HG02852 (cell line): ENCODE measurements around the gene IFNA10.
"Not testable (repeated sequence)": the region's sequence is repeated elsewhere in the genome, so short reads cannot be mapped to it uniquely, and the experiment has no call there.

ENCODE experiments used
- ATAC-seq: cut with Tn5 transposase; IDR thresholded peaks from one replicate; pipeline ENCODE4 v1.9.1; 2021; ENCODE audit warnings: mild to moderate bottlenecking, moderate library complexity; ENCODE audit not compliant: unreplicated experiment

The IFNA10 gene

DNA sequence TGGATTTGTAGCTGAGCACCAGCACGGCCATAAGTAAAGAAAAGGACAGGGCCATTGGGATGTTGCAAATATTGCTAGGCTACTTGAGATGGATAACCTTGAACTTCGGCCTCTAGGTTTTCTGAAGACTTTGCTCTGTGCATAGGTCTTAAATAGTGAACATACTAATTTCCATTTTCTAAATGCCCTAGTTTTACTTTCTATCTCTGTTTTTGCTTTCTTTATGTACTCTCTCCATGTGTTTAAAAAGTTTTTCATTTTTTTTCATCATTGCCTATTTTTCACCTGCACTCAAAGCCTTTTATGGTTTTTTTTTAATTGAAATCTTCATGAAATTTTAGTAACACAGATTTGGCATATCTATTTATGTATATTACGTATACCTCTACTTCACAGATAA, at the start of gene IFNA10:
IFNA10 (minus strand) TSS at position 101 of the 400 bp plus-strand sequence; CDS start at position 55, 46 bp downstream.
- not testable (repeated sequence) for ATAC-seq

GRCh38 chr9:21255538-21256212, 48.7 kb upstream of the IFNA10 start:
- ATAC-seq: no peak

DNA sequence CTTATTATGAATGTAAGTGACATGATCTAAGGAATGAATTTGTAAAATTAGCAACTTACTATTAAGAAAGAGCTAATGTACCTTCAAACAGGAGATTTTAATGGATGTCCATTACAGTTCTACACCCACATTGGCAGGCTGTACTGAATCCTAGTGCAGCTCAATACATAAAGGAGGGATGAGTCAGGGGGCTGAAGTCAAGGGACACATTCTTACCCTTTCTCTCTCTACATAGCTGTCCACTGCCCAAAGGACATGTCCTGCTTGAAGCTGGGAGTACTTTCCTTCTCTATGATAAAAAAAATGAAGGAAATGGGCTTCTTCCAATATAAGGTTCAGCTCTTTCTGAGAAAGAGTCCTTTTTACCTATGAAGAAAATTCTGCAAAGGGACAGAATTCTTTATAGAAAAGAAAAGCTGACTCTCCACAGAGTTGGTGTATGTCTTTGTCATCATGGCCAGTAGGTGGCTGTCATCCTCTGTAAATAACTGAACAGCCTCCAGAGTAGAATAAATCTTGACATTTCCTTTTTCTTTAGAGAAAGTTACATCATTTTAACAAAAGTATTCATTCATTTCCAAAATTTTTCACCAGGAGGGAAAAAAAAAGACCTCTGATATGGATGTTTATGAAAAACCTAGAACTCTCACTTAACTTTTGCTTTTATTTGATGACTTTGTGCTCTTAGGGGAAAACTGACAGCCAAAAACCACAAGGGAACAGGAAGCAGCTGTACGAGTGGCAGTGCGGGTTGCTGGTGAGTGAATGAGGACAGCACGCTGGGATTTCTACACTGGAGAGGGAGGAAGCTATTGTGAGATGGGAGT, 46.0 kb upstream of the IFNA10 start:
- peak; percentile 81 for ATAC-seq

DNA sequence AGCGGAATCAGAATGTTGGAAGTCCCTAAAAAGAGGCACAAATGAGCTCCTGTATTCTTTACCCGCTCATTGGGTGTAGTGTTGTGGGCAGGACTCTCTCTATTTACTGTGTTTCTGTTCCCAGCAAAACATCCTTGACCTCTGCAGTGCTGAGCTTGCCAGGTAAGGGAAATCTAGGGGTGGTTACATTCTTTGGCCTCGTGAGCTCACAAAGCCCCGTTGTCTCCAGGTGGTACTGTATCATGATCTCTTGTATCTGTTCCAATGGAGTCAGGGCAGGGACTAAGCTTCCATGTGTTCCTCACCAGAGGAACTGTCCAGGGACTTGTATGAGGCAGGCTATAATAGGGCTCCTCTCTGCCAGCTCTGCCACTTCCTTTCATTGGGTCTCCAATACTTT, 44.7 kb upstream of the IFNA10 start:
- ATAC-seq: no peak

DNA sequence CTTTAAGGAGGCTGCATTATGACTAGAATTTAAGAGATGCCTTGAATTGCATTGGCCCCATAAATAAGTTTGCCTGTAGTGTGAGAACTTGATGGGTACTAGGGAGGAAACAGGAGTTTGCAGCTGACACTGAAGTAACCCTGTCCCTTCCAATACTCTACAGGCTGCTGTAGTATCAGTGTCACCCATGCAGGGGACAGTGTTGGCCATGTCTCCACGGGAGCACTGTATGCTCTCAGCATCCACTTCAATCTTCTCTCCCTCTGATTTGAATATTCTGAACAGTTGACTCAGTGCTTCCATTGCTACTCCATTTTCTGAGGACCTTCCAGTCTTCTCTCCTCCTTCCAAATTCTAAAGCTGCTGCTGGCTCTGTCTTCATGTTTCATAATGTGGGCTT, 44.2 kb upstream of the IFNA10 start:
- no peak for ATAC-seq

DNA sequence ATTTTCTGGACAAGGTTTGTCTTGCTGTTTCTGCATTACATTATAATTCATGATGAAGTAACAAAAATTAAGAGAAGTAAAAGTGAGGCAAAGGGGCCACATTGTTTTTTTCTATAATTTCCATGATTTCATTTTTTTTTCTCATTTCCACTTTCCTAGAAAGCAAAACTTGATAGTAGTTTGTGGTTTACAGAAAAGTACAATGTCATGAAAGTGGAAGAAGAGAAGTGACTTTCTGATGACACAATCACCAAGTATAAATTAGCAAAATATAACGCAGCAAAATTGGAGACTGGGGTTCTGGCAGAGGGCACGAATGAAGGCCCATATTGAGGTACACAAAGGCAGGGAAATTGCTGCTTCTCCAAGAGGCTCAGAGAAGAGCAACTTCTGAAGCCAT, 37.9 kb upstream of the IFNA10 start:
- ATAC-seq: no peak

DNA sequence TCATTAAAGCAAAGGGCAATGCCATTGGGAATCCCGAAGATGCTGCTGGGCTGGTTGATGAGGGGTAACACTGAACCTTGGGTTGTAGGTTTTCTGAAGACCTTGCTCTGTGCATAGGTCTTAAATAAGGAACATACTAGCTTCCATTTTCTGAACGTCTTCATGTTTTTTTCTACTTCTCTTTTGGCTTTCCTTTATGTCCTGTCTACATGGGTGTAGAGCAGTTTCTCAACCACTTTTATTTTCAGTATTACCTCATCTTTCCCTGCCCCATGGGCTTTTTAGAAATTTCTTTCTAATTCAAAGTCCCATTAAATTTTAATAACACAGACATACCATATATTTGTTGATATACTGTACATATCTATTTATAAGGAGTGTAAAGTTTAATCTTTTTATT, 33.0 kb upstream of the IFNA10 start, which contains the start of gene IFNA14:
IFNA14 (minus strand) TSS at position 95 of the 400 bp plus-strand sequence; CDS start at position 25, 70 bp downstream.
- no peak for ATAC-seq

DNA sequence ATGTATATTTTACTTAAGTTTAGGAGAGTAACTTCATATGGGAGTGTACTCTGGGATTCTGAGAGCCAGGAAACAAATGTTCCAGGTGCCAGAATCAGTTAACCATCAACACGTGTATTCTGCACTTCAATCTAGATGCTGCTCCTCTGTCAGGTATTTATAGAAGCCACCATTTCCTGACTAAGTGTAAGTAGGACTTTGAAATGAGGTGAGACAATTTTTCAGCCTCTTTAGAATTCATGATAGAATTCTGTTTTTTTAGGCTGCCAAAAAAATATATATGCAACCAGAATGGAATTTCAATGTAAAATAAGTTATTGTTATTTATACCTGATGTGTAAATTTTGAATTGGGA, 29.4 kb upstream of the IFNA10 start:
- peak; percentile 6 for ATAC-seq

- peak; percentile 82 for ATAC-seq
These were observed 28.8 kb upstream of the IFNA10 start for GRCh38 chr9:21235468-21236359.

DNA sequence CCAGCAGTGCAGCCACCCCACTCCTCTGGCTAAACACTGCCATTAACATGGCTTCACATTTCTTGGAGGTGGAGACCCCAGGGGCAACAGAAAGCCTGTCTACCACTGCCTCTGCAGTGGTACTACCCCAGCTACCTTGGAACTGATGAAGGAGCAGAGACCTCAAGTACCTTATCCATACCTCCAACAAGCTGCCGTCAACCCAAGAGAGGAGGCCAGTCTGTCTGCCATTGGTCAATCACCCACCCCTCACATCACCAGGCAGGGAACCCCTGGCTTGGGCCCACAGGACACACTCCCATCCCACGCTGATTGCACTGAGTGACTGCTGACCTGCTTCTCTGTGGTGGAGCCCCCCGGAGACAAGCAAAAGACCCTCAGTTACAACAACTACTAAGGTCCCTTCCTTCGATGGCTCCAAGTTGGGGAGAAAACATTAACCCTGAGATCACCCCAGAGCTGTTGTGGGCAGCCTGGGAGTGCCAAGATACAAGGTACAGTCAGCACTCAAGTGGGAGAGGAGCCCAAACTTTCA, 27.3 kb upstream of the IFNA10 start:
- no peak for ATAC-seq

DNA sequence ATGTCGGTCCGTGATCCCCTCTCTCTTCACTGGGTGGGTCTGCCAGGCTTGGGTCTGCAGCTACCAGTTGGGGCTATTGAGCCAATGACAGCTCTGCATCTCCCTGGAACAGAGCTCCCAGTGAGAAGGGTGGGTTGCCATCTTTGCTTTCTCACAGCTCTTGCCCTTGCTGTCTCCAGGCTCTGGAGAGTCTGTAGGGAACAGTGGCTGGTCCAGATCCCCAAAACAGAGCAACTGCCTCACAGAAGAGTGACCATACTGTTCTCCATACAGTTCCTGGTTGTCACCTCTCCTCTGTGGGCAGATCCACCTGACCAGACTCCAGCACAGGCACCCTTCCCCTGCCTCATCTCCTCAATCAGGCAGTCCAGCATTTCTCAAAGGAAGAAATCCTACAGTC, 26.3 kb upstream of the IFNA10 start:
- ATAC-seq: no peak

DNA sequence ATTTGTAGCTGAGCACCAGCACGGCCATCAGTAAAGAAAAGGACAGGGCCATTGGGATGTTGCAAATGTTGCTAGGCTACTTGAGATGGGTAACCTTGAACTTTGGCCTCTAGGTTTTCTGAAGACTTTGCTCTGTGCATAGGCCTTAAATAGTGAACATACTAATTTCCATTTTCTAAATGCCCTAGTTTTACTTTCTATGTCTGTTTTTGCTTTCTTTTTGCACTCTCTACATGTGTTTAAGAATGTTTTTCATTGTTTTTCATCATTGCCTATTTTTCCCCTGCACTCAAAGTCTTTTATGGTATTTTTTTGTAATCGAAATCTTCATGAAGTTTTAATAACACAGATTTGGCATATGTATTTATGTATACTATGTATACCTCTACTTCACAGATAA, 21.2 kb upstream of the IFNA10 start, which contains the start of gene IFNA17:
IFNA17 (minus strand) TSS at position 101 of the 400 bp plus-strand sequence; CDS start at position 52, 49 bp downstream.
- ATAC-seq: no peak

GRCh38 chr9:21217211-21217610, 10.3 kb upstream of the IFNA10 start, which contains the start of gene IFNA16:
TSS of gene IFNA16 (minus strand) at chr9:21217311. CDS start at chr9:21217305, 6 bp downstream.
- ATAC-seq: not testable (repeated sequence)

- ATAC-seq: peak; percentile 73
These were observed 6.7 kb upstream of the IFNA10 start for GRCh38 chr9:21213411-21214326.

- not testable (repeated sequence) for ATAC-seq
These were observed 5.2 kb upstream of the IFNA10 start for GRCh38 chr9:21212160-21212559.

- ATAC-seq: not testable (repeated sequence)
These were observed 3.8 kb upstream of the IFNA10 start for GRCh38 chr9:21210782-21211181.

DNA sequence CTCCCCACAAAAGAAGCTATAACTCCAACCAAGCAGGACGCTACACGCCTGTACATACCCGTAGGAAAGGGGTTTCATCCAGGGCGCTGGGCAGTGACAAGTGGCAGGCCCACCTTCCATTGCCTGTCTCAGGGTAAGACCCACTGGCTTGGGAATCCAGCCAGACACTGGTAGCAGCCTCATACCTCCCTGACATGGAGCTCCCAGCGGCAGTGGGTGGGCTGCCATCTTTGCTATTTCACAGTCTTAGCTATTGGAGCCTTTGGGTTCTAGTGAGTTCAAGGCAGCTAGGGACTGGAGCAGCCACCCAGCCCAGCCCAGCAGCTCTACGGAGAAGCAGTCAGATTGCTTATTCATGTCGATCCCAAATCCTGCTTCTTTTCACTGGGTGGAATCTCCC, 3.4 kb upstream of the IFNA10 start:
- no peak for ATAC-seq

GRCh38 chr9:21205204-21205603, 1.7 kb downstream of the IFNA10 start:
- ATAC-seq: no peak

DNA sequence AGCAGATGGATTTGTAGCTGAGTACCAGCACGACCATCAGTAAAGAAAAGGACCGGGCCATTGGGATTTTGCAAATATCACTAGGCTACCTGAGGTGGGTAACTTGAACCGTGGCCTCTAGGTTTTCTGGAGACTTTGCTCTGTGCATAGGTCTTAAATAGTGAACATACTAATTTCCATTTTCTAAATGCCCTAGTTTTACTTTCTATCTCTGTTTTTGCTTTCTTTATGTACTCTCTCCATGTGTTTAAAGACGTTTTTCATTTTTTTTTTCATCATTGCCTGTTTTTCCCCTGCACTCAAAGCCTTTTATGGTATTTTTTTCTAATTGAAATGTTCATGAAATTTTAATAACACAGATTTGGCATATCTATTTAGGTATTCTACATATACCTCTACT, 4.8 kb downstream of the IFNA10 start, which contains the start of gene IFNA7:
IFNA7 (minus strand) TSS at position 101 of the 400 bp plus-strand sequence; CDS start at position 61, 40 bp downstream.
- not testable (repeated sequence) for ATAC-seq
